GM19467 (cell line): ENCODE measurements around the gene INSL3.

Experiments
- ATAC-seq: cut with Tn5 transposase; IDR thresholded peaks from one replicate; pipeline ENCODE4 v1.9.1; 2021; ENCODE audit warnings: mild to moderate bottlenecking, moderate library complexity; ENCODE audit not compliant: unreplicated experiment

INSL3 gene

GRCh38 chr19:17847538-17848366, 26.4 kb upstream of the INSL3 start, which contains the start of gene JAK3:
Gene JAK3 (minus strand): TSS chr19:17847982. CDS start chr19:17844417, 3,565 bp downstream.
- ATAC-seq = peak; percentile 55

DNA sequence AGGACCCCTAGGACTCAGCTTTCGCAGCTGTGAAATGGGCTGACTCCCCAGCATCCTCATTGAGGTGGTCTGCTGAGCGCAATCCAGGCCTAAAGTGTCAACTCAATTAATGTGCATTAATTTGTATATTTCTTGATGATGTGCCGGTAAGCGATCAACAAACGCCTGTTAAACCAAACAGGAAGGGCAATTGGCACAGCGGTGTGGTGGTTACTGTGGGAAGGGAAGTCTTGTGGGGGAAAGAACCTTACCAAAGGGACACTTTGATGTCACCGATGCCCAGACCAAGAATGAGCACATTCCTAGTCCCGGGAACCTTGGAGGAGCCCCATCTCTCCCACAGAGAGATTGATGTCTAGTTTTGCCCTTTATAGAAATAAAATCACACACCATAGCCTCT, 24.8 kb upstream of the INSL3 start:
- ATAC-seq = no peak

DNA sequence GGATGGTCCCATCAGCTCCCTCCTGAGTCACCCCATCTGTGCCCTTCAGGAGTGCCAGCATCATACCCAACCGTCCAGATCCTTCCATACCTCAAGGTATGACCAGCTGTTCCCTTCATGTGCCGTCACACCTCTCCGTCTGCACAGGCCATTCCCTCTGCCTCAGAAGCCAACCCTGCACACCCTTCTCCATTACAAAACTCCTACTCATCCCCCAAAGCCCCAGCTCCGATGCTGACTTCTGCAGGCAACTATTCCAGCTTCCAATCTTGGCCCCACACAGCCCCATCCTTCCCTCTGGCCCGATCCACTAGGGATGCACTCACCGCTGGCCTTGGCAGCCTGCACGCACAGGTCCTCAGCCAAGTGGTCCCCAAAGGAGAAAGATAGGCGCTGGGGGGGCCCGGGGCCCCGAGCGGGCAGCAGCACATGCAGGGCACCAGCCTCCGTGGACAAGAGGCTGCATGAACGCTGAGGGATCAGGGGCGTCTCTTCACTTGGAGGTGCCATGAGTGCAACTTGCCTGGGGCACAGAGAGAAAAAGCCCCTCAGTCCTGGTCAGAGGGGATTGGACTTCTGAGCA, 22.7 kb upstream of the INSL3 start:
- ATAC-seq = no peak

DNA sequence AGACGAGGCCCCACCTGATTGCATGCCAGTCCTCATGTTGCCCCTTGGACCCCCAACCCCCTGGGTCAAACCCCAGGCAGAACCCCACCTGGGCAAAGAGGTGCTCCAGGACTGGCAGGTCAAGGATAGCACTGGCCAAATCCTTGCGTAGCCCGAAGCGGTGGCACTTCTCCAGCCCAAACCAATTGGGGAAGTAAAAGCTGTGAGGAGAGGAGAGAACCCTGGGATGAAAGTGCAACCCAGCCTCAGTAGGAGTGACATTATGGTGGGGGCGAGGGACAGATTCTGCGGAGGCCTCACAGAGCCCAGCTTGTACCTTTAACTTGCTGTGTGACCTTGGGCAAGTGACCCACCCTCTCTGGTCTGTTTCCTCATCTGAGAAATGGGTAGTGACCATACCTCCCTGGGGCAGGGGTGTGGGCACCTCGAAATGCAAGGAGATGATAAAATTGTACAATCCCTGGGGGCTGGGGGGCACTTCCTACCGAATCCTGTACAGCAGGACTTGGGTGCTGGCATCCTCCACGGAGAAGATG, 22.0 kb upstream of the INSL3 start:
- ATAC-seq = no peak

DNA sequence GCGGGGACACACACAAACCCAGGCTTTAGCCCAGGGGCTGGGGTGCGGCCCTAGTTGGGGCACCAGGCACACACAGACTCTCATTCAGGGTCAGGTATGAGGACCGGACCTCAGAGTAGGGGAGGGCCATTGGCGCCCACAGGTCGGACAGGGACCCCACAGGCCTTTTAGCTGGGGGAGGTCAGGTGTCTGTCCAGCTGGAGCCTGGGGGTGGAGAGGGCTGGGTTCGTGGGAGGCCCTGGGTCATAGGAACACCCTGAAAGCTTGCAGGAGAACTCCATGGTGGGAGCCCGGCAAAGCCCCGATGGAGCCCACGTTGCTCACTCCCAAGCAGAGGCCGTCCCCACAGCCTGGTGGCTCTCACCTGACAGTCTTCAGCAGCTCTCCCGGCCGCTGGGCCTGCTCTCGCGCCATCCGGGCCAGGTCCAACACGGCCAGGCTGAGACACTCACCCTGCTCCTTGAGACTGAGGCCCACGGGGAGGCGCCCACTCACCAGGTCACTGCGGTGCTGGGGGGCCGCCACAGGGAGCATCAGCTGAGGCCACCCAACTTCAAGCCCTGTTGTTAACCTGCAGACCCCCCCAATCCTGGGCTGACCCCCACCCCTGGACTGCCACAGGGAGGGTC, 21.5 kb upstream of the INSL3 start:
- no peak for ATAC-seq

DNA sequence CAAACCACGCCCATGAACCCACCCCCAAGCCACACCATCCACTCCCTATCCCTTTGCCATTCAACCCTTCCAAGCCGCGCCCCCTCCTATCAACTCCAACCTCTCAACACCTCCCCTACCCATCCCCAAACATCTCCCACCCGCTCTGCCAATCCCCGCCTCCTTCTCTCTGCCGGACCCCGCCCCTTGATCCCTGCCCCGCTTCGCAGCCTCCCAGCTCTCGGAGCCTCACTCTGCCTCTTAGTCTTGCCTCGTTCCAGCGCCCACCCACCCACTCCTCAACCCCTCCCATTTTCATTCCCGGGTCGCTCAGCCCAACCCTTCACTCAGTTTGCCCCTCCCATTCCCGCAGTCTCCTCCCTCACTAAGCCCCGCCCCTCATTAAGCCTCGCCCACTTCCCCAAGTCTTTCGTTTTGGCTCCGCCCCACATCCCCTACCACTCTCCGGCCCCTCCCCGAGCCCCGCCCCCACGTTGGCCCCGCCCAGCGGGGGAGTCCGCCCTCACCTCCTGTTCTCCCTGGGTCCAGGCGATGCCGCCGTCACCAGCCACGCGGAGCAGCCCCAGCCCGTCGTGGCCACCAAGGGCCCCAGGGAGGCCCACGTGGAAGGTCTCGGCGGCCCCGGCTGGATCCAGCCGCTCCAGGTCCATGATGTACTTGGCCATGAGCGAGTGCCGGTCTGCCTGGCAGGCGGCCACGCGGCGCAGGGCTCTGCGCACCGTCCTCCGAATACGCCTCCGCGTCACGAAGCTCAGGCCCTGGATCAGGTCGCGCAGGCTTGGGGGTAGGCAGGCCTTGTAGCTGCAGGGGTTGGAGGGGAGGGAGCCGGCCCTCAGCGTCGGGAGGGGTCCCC, 20.7 kb upstream of the INSL3 start:
- ATAC-seq = no peak

- no peak for ATAC-seq
These were observed 20.1 kb upstream of the INSL3 start for GRCh38 chr19:17841371-17841809.

- no peak for ATAC-seq
These were observed 18.7 kb upstream of the INSL3 start for GRCh38 chr19:17840019-17840418.

GRCh38 chr19:17837972-17838371, 16.7 kb upstream of the INSL3 start:
- no peak for ATAC-seq

GRCh38 chr19:17836530-17836929, 15.2 kb upstream of the INSL3 start:
- no peak for ATAC-seq

GRCh38 chr19:17835182-17836006, 14.1 kb upstream of the INSL3 start:
- ATAC-seq = no peak

DNA sequence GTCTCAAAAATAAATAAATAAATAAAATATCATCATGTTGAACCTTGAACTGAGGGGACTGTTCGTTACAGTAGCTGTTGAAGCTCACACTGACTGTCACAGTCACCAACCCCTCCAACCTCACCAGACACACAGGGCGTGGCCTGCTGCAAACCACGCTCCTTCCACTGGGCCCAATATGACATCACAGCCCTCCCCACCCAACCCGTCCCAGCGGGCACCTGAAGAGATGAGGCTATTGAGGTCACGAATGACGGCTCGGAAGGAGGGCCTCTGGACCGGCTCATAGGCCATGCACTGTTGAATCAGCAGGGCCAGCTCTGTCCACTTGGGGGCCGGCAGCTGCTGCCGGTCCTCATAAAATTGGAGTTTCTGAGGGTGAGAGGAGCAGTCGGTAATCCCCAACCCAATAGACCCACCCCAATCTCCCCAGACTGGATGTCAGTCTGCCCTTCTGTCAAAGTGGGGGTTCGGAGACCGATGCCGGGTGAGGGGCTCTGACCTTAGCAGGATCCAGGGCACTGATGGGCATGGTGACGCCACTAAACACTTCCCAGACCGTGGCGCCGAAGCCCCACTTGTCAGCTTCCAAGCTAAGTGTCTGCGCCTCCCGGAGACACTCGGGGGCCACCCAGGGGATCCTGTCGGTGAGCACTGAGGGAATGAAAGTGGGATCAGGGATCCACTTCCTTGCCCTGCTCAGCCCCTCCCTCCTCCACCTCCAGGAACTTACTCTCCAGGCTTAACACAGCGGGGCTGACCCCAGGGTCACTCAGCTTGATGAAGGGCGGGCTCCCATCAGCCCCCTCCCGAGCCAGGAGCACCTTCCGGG, 13.2 kb upstream of the INSL3 start:
- no peak for ATAC-seq

DNA sequence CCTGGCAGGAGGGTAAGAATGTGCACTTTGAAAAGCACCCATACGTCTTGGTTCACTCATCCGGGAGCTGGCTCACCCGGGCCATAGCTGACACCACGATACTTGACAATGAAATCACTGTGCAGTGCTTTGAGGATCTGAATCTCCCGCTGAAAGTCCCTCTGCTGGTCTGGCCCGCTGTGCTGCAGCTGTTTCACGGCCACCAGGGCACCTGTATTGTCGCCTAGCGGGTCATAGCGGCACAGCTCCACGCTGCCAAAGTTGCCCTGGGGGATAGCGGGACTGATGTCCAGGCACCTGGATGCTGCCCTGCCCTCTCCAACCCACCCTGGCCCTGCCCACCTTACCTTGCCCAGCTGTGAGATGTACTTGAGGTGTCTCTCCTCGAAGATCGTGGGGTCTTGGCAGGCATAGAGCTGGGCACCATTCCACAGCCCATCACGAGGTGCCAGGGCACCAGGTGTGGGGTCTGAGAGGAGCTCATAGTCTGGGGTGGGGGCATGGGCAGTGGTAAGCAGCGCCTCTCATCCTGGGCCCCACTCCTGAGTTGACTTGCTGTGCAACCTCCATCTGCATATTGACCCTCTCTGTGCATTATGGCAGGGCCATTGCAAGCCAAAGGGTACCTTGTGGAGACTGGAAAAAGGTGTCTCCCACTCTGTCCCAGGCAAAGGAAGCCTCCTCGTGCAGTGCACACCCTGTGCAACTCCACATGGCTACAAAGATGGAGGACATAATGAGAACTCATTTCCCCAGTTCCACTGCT, 11.3 kb upstream of the INSL3 start:
- no peak for ATAC-seq

GRCh38 chr19:17831419-17831888, 10.1 kb upstream of the INSL3 start:
- no peak for ATAC-seq

- no peak for ATAC-seq
These were observed 9.5 kb upstream of the INSL3 start for GRCh38 chr19:17830567-17831418.

DNA sequence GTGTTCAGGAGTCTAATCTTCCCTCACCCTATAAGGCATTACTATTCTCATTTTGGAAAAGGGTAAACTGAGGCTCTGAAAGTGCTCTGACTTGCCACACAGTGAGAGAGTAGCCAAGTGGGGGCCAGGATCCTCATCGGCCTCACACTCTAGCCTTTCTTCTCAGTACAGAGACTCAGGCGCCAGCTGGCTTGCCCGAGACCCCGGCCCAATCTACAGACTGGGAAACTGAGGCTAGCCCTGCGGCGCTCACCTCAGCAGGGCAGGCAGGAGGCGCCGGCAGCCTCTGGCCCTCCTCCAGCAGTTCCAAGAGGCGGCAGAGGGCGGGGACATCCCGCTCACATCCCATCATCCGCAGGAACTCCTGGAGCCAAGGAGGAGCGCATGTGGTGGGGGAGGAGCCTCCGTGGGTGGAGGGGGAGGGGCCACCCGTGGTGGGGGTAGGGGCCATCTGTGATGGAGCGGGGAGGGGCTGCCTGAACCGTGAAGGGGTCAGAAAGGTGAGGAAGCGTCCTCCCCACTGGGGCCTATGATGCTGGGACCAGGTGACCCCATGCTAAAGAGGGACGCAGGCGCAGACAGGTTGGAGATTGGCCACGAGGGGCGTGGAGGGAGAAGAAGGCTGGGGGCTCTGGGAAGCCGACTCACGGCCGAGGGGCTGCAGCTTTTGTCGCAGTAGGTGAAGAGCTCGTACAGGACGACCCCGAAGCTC, 8.7 kb upstream of the INSL3 start:
- ATAC-seq = no peak
